ENCODE measurements around the gene BAIAP3.

Gene BAIAP3

GRCh38 chr16:1335211-1335971, 1.9 kb downstream of the BAIAP3 start:
- no peak for DNase-seq

- DNase-seq: no peak
Measured at GRCh38 chr16:1335996-1336395, 2.6 kb downstream of the BAIAP3 start.

- DNase-seq: no peak
Measured at GRCh38 chr16:1336619-1337018, 3.2 kb downstream of the BAIAP3 start.

- peak; percentile 36 for DNase-seq
Measured at GRCh38 chr16:1337486-1337885, 4.0 kb downstream of the BAIAP3 start.

GRCh38 chr16:1338119-1338730, 4.8 kb downstream of the BAIAP3 start:
- DNase-seq: no peak

- peak; percentile 62 for DNase-seq
Measured at GRCh38 chr16:1338855-1339675, 5.6 kb downstream of the BAIAP3 start.

- no peak for DNase-seq
Measured at GRCh38 chr16:1340730-1341494, 7.5 kb downstream of the BAIAP3 start.

GRCh38 chr16:1341495-1342420, 8.3 kb downstream of the BAIAP3 start:
- no peak for DNase-seq

- peak; percentile 100 for DNase-seq
Measured at GRCh38 chr16:1342526-1343427, 9.3 kb downstream of the BAIAP3 start.

- no peak for DNase-seq
Measured at GRCh38 chr16:1343428-1344242, 10.2 kb downstream of the BAIAP3 start.

- no peak for DNase-seq
Measured at GRCh38 chr16:1344499-1344898, 11.1 kb downstream of the BAIAP3 start.

- DNase-seq: no peak
Measured at GRCh38 chr16:1345087-1345486, 11.6 kb downstream of the BAIAP3 start.

GRCh38 chr16:1345651-1346421, 12.4 kb downstream of the BAIAP3 start:
- no peak for DNase-seq

GRCh38 chr16:1346422-1347285, 13.2 kb downstream of the BAIAP3 start:
- DNase-seq: no peak

GRCh38 chr16:1347286-1347855, 13.9 kb downstream of the BAIAP3 start:
- no peak for DNase-seq

- no peak for DNase-seq
Measured at GRCh38 chr16:1347962-1348361, 14.5 kb downstream of the BAIAP3 start.

GRCh38 chr16:1348441-1348840, 15.0 kb downstream of the BAIAP3 start:
- no peak for DNase-seq

GRCh38 chr16:1348926-1349325, 15.5 kb downstream of the BAIAP3 start:
- no peak for DNase-seq
